Skeletal muscle tissue (tissue), 4 donors: ENCODE results near the gene GINS3. TPM values are rescaled to one million over a fixed set of nuclear protein-coding genes. Genes with fewer than 3 reads are reported as not detected.

Experiments used
- H3K27ac ChIP-seq: one replicate; pipeline ENCODE4 v1.7.0; 2013; ENCODE audit warnings: mild to moderate bottlenecking, low read depth, low read length, inconsistent platforms
- H3K27me3 ChIP-seq, 3 donors: one replicate each; pipeline ENCODE4 v1.7.0; 2013; ENCODE audit warnings: low read length in 3 of 3; ENCODE audit not compliant: control insufficient read depth in 3 of 3, insufficient read depth in 3 of 3
- H3K36me3 ChIP-seq, 3 donors: one replicate each; pipeline ENCODE4 v1.7.0; 2013; ENCODE audit warnings: low read length in 3 of 3; ENCODE audit not compliant: control insufficient read depth in 3 of 3, insufficient read depth in 3 of 3
- H3K4me1 ChIP-seq, 3 donors: one replicate each; pipeline ENCODE4 v1.7.0; 2013; ENCODE audit warnings: low read length in 3 of 3, mild to moderate bottlenecking in 3 of 3; ENCODE audit not compliant: control insufficient read depth in 3 of 3, insufficient read depth in 3 of 3
- H3K4me3 ChIP-seq, 3 donors: one replicate each; pipeline ENCODE4 v1.7.0; 2013; ENCODE audit warnings: low read length in 3 of 3
- H3K9ac ChIP-seq, 3 donors: one replicate each; pipeline ENCODE4 v1.7.0; 2013; ENCODE audit warnings: low read length in 3 of 3, mild to moderate bottlenecking in 3 of 3, moderate library complexity in 2 of 3, low read depth in 1 of 3
- H3K9me3 ChIP-seq, 3 donors: one replicate each; pipeline ENCODE4 v1.7.0; 2013; ENCODE audit warnings: low read length in 3 of 3; ENCODE audit not compliant: control insufficient read depth in 3 of 3
- total RNA-seq: library from RNA; depleted of rRNA; stranded (reverse); fragments of >200 nt; gene quantifications from one replicate; pipeline ENCODE4 v1.2.3, GENCODE V29; 2014
- donor health status: Osteomylitis.

Gene GINS3
- total RNA-seq, 1 donor from 2014 or later = 6.3 TPM

DNA sequence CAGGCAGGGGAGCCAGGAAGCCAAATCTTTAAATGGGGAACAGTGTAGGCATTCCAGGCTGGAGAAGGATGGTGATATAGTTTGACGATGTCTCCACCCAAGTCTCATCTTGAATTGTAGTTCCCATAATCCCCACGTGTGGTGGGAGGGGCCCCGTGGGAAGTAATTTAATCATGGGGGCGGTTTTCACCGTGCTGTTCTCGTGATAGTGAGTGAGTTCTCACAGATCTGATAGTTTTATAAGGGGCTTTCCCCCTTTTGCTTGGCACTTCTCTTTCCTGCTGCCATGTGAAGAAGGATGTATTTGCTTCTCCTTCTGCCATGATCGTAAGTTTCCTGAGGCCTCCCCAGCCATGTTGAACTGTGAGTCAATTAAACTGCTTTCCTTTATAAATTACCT lies 28.8 kb downstream of the GINS3 start:
- Histone ChIP-seq H3K27me3 (peaks cover 0 to 5% (median 0%) of the 10 kb centered on the region in 3 donors), H3K9ac (no peak overlapping the region), H3K4me3 (no peak overlapping the region), H3K36me3 (no peaks in the 10 kb centered on the region), H3K9me3 (no peaks in the 10 kb centered on the region), H3K4me1 (peaks cover 0 to 3% (median 0%) of the 10 kb centered on the region in 3 donors), H3K27ac (no peak overlapping the region)

DNA sequence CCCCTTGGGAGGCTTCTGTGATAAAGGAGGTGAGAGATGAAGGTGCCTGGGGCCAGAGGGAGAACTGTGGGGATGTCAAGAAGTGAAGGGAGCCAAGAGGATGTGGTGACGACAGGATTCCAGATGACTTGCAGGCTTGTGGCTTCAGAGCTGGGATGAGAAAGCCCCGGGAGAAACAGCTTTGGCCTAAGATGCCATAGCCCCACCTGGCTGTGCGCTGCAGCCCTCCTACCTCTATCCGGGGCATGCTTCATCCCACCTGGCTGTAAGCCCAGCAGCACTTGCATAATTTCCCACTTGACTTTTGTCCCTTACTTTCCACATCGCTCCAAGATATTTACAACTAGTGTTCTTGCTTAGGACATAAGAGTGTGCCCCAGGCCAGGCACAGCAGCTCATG lies 29.3 kb downstream of the GINS3 start:
- Histone ChIP-seq H3K36me3 (no peaks in the 10 kb centered on the region), H3K9me3 (no peaks in the 10 kb centered on the region), H3K27me3 (peaks cover 0 to 5% (median 0%) of the 10 kb centered on the region in 3 donors), H3K9ac (no peak overlapping the region), H3K27ac (no peak overlapping the region), H3K4me1 (peaks cover 0 to 3% (median 0%) of the 10 kb centered on the region in 3 donors), H3K4me3 (no peak overlapping the region)

DNA sequence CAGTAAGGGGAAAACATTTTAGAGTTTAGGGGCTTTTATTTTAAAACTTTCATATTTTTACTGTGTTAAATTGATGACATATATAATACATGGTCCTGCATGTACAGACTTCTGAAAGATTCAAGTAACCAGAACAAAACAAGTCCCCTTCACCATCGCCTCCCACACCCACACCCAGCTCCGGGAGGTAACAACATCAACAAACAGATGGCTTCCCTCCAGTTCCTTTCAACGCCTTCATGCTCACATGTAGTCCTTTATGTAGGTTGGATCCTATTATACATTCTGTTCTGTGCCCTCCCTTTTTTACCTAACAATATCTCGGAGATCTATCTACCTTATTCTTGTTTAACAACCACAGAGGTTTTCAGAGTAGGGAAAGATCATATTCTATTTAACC lies 30.5 kb downstream of the GINS3 start:
- H3K9me3 ChIP-seq = no peaks in the 10 kb centered on the region
- no peaks in the 10 kb centered on the region for H3K36me3 ChIP-seq
- no peak overlapping the region for H3K9ac ChIP-seq
- no peaks in the 10 kb centered on the region for H3K27me3 ChIP-seq
- no peak overlapping the region for H3K27ac ChIP-seq
- no peak overlapping the region for H3K4me3 ChIP-seq
- peaks cover 0 to 8% (median 0%) of the 10 kb centered on the region in 3 donors for H3K4me1 ChIP-seq

DNA sequence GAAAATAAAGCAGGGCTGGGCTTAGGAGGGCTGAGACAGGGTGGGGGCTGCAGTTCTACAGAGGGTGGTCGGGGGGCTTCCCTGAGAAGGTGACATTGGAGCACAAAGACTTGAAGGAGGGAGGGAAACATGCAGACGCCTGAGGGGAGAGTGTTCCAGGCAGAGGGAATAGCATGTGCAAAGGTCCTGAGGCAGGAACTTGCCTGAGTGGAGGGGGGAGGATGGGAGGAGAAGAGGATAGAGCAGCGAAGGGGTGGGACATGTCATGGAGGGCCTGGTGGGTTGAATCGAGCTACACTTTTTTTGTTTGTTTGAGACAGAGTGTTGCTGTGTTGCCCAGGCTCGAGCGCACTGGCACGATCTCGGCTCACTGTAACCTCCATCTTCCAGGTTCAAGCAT lies 33.0 kb downstream of the GINS3 start:
- Histone ChIP-seq H3K9me3 (no peaks in the 10 kb centered on the region), H3K36me3 (no peaks in the 10 kb centered on the region), H3K27me3 (no peaks in the 10 kb centered on the region), H3K9ac (no peak overlapping the region), H3K4me3 (no peak overlapping the region), H3K4me1 (peaks cover 0 to 8% (median 0%) of the 10 kb centered on the region in 3 donors), H3K27ac (no peak overlapping the region)

DNA sequence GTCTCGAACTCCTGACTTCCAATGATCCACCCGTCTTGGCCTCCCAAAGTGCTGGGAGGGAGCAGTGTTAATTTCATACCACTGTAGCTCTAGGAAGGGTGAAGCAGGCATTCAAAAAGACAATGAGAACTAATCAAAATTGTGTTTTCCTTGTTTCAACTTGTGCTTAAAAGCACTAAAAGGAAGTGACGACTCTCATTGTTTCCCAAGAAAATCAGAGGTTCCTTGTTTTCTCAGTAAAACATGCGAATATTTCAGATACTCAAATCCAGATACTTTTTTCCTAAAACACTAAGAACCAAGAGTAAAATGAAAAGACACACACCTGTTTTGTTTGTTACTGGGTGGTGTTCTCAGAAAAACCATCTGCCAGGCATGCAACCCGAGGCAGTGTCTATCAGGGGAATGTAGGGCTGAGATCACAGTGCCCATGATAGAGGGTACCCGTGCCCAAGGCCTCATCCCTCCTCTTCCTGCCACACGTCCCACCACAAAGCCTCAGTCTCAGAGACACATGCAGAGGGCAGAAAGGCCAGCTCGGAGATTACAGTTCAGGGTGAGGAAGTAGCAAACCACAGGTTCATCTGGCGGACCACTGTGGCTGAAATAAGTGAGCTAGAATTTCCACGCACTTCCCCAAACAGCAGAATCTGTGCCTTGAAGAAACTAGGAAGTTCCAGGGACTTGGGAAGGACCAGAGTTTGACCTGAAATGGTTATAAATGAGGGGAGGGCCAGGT lies 33.7 kb downstream of the GINS3 start:
- no peak overlapping the region for H3K27ac ChIP-seq
- peaks cover 0 to 8% (median 0%) of the 10 kb centered on the region in 3 donors for H3K4me1 ChIP-seq
- H3K9me3 ChIP-seq = no peaks in the 10 kb centered on the region
- no peaks in the 10 kb centered on the region for H3K36me3 ChIP-seq
- no peaks in the 10 kb centered on the region for H3K27me3 ChIP-seq
- H3K4me3 ChIP-seq = no peak overlapping the region
- no peak overlapping the region for H3K9ac ChIP-seq

DNA sequence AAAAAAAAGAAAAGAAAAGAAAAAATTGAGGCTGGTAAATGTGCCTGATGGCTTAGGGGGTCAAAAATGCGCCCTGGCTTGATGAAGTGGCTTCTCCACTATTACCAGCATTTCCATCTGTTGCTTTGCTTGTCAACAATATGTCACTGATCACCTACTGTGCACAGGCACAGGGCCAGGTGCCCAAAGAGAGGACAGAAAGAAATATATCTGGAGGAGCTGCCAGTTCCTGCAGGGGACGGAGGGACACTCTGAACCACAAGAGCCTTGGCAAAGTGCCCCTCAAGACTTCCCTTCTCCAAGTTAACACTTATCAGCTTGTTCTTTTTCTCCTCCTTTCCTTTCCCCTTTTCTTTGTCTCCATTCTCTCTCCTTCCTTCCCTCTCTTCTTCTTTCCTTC lies 34.7 kb downstream of the GINS3 start:
- Histone ChIP-seq H3K4me3 (no peak overlapping the region), H3K27ac (no peak overlapping the region), H3K4me1 (peaks cover 0 to 8% (median 0%) of the 10 kb centered on the region in 3 donors), H3K9ac (no peak overlapping the region), H3K36me3 (no peaks in the 10 kb centered on the region), H3K27me3 (peaks cover 0 to 5% (median 0%) of the 10 kb centered on the region in 3 donors), H3K9me3 (no peaks in the 10 kb centered on the region)

DNA sequence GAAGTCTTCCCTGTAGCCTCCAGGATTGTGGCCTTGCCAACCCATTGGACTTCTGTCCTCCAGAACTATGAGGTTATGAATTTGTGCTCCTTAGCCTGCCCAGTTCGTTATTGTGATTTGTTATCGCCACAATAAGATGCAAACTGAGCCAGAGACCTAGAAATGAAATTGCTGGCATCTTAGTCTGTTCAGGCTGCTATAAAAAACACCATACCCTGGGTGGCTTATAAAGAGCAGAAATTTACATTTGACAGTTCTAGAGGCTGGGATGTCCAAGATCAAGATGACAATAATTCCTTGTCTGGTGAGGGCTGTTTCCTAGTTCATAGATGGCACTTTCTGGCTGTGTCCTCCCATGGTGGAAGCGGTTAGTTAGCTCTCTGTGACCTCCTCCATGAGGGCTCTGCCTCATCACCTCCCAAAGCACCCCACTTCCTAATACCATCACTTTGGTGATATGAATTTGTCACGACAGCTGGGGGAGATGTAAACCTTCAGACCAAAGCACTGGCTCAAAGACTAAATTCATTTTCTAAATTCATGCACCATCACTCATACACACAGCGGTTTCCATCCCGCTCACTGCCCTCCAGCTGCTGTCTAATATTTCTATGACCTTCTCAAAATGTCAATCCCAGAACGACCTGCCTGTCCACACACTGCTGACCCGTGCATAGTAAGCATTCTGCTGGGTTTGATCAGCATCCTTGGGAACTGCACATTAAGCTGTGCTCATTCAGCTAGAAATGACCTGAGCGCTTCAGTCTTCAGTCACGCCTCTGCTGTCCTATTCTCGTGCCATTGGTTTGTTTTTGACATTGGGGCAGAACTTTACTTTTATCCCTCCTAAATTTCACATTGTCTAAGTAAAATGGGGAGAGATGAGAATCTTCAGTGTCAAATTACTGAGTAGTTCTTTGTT lies 36.6 kb downstream of the GINS3 start:
- Histone ChIP-seq H3K9me3 (no peaks in the 10 kb centered on the region), H3K4me1 (peaks cover 0 to 8% (median 0%) of the 10 kb centered on the region in 3 donors), H3K9ac (no peak overlapping the region), H3K27ac (no peak overlapping the region), H3K4me3 (no peak overlapping the region), H3K27me3 (peaks cover 0 to 5% (median 0%) of the 10 kb centered on the region in 3 donors), H3K36me3 (no peaks in the 10 kb centered on the region)

DNA sequence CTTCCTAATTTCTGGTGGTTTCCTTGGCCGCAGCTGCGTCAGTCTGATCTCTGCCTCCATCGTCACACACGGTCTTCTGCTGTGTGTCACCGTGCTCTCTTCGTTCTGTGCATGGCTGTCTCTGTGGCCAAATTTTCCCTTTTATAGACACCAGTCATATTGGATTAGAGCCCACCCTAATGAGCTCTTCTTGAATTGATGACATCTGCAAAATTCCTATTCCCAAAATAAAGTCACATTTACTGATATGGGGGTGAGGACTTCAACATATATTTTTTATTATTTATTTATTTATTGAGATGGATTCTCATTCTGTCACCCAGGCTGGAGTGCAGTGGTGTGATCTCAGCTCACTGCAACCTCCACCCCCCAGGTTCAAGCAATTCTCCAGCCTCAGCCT lies 38.4 kb downstream of the GINS3 start:
- no peak overlapping the region for H3K4me3 ChIP-seq
- no peaks in the 10 kb centered on the region for H3K36me3 ChIP-seq
- peaks cover 0 to 5% (median 0%) of the 10 kb centered on the region in 3 donors for H3K27me3 ChIP-seq
- peaks cover 0 to 5% (median 0%) of the 10 kb centered on the region in 3 donors for H3K4me1 ChIP-seq
- no peak overlapping the region for H3K27ac ChIP-seq
- no peaks in the 10 kb centered on the region for H3K9me3 ChIP-seq
- no peak overlapping the region for H3K9ac ChIP-seq

DNA sequence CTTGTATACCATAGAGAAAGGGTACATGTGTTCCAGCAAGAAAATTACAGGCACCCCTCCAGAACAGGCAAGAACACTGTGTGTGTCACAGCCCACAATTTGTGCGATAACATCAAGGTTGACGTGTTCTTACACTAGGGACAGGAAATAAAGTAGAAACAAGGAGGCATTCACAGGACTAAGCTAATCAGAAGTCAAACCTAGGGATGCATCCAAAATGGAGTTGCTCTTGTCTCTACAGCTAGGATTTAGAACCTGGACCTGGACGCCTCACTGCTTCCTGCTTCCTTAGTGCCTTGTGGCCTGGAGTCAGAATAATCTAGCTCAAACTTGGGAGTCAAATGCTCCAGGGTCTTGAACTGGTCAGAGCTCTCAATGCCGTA lies 41.3 kb downstream of the GINS3 start:
- Histone ChIP-seq H3K36me3 (no peaks in the 10 kb centered on the region), H3K27ac (no peak overlapping the region), H3K9ac (no peak overlapping the region), H3K4me3 (no peak overlapping the region), H3K4me1 (no peaks in the 10 kb centered on the region), H3K27me3 (peaks cover 0 to 5% (median 0%) of the 10 kb centered on the region in 3 donors), H3K9me3 (no peaks in the 10 kb centered on the region)

DNA sequence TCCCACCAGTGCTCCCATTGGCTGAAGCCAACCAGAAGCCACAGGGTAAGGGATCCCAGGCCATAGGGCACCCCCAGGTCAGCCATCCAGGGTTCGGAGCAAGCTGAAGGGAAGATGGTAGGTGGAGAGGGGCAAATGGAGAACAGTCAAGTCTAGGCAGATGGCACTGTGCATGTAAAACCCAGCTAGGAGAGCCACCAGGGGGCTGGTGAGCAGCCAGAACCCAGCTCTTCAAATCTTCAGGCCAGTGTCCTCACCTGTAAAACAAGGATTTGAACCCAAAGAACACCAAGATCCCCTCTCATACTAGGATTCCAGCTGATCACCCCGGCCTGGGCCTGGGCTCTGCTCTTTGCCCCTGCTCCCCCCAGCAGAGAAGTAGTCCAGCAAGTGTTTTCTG lies 43.5 kb downstream of the GINS3 start:
- Histone ChIP-seq H3K4me3 (no peak overlapping the region), H3K27ac (no peak overlapping the region), H3K27me3 (peaks cover 0 to 5% (median 0%) of the 10 kb centered on the region in 3 donors), H3K36me3 (no peaks in the 10 kb centered on the region), H3K9me3 (no peaks in the 10 kb centered on the region), H3K9ac (no peak overlapping the region), H3K4me1 (no peaks in the 10 kb centered on the region)
